HG02588 (cell line): Measurements from ENCODE around the gene CNDP1.

Experiments used
- ATAC-seq: cut with Tn5 transposase; IDR thresholded peaks from one replicate; pipeline ENCODE4 v1.9.1; 2021; ENCODE audit warnings: mild to moderate bottlenecking, moderate library complexity; ENCODE audit not compliant: unreplicated experiment

CNDP1 gene

GRCh38 chr18:74617486-74617885, 83.2 kb downstream of the CNDP1 start:
- no peak for ATAC-seq

- no peak for ATAC-seq
Observed at GRCh38 chr18:74622072-74622471, 87.8 kb downstream of the CNDP1 start.

DNA sequence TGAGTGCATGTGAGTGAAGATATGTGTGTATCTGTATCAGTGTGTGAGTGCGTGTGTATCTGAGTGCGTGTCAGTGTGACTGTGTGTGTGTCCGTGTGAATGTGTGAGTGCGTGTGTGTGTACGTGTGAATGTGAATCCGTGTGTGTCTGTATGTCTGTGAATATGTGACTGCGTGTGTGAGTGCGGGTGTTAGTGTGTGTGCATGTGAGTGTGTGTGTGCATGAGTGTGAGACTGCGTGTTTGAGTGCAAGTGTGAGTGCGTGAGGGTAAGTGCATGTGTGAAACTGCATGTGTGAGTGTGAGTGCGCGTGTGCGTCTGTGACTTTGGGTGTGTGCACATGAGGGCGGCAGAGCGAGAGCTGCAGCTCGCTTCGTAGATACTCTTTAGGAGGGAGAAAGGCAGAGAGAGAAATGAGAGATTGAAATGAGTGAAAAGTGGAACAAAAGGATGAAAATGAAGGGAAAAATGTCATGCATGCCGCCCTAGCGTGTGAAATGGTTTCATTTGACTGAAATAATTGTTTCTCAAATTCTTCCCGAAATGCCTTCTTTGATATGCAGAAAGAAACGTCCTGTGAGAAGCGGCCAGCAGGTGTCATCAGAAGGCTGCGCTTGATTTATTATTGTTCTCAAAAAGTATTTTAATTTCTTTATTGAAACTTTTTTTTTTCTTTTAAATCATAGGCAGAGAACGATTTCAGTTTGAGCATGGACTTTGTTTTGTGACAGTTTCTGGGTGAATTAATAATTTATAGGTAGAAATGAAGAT, 88.9 kb downstream of the CNDP1 start:
- ATAC-seq, result no peak

- no peak for ATAC-seq
Observed at GRCh38 chr18:74624466-74624865, 90.2 kb downstream of the CNDP1 start.

DNA sequence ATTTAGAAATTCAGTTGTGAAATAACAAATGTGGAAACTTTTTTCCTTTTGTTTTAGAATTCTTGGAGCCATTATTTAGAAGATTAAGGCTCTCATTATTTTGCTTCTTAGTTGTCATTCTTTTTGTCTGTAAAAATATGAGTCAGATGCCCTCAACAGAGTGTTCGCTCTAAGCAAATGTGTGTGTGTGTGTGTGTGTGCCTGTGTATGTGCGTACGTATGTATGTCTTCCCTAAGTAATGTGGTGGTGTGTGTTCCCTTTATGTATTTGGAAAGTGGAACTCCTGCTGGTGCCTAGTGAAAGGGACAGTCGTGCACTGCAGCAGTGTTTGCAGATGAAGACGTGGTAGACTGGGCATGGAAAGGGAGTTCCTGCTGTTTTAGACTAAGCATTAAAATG, 90.9 kb downstream of the CNDP1 start:
- no peak for ATAC-seq

DNA sequence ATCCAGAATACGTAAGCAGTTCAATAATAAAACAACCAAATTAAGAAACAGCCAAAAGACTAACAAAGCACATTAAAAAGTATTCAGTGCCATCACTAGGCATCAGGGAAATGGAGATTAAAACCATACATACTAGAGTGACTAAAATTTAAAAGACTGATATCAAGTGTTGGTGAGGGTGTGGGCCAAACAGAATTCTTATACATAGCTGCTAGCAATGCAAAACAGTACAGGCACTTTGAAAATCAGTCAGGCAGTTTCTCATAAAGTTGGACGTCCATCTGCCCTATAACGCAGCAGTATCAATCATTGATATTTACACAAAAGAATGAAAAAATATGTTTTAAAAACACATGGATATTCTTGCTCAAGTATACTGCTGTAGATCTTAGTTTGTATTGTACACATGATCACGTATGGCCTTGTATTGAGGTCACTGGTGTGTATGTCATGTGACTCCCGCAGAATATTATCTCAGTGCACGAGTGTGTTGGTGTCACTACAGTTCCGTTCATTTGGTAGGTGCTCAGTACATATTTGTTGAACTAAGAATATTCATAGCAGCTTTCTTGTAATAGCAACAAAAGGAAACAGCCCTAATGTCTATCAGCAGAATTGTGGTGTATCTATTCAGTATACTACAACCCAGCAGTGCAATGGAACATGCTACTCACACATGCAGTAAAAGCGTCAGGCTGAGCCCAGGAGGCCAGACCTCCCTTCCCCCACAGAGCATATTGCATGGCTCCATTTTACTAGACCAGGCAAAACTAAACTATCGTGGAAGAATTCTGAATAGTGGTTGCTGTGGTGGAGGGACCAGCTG, 92.0 kb downstream of the CNDP1 start:
- ATAC-seq, result no peak

DNA sequence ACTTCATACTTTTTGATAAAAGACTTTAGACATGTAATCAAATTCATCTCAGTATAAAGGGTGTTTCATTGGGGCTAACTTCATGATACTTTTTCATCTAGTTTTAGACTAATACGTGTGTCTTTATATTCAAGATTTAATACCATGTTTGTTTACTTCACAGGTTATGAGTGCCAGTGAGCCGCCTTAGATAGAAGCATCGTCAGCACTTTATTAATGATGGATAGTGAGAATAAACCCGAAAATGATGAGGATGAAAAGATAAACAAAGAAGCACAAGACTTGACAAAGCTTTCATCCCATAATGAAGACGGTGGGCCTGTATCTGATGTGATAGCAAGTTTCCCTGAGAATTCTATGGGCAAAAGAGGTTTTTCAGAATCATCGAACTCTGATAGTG, 96.5 kb downstream of the CNDP1 start:
- no peak for ATAC-seq

GRCh38 chr18:74631212-74631611, 96.9 kb downstream of the CNDP1 start:
- no peak for ATAC-seq

DNA sequence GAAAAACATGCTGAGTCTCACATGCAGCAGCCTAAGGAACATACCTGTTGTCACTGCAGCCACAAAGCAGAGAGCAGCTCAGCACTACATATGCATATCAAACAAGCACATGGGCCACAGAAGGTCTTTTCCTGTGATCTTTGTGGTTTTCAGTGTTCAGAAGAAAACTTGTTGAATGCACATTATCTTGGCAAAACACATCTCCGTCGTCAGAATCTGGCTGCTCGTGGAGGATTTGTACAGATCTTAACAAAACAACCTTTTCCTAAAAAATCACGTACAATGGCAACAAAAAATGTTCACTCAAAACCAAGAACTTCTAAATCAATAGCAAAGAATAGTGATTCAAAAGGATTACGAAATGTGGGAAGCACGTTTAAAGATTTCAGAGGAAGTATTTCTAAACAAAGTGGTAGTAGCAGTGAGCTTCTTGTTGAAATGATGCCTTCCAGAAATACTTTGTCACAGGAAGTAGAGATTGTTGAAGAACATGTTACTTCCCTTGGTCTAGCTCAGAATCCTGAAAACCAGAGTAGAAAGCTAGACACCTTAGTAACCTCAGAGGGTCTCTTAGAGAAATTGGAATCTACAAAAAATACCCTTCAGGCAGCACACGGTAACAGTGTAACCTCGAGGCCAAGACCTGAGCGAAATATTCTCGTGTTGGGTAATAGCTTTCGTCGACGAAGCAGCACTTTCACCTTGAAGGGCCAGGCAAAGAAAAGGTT, 97.5 kb downstream of the CNDP1 start:
- ATAC-seq, result no peak

DNA sequence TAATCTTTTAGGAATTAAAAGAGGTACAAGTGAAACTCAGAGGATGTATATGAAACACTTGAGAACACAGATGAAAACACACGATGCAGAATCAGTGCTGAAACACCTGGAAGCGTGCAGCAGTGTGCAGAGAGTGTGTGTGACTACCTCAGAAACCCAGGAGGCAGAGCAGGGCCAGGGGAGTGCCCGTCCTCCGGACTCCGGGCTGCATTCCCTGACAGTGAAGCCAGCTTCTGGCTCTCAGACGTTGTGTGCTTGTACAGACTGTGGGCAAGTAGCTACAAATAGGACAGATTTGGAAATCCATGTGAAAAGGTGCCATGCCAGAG, 98.0 kb downstream of the CNDP1 start:
- ATAC-seq, result no peak

- no peak for ATAC-seq
Observed at GRCh38 chr18:74632856-74633255, 98.6 kb downstream of the CNDP1 start.

DNA sequence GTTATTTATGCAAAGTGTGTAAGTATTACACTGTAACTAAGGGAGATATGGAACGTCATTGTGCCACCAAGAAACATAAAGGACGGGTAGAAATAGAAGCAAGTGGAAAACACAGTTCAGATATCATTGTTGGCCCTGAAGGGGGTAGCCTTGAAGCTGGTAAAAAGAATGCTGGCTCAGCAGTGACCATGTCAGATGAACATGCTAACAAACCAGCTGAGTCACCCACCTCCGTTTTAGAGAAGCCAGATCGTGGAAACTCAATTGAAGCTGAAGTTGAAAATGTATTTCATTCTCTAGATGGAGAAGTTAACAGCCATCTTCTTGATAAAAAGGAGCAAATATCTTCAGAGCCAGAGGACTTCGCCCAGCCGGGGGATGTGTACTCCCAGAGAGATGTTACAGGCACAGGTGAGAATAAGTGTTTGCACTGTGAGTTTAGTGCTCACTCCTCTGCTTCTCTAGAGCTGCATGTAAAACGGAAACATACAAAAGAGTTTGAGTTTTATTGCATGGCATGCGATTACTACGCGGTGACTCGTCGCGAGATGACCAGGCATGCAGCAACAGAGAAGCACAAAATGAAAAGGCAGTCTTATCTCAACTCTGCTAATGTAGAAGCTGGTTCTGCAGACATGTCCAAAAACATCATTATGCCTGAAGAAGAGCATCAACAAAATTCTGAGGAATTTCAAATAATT, 99.5 kb downstream of the CNDP1 start:
- ATAC-seq, result no peak

GRCh38 chr18:74635224-74635975, 101.1 kb downstream of the CNDP1 start:
- ATAC-seq, result no peak
